GM18868 (cell line): ENCODE data around the gene BRMS1.
A peak's percentile ranks its signal among the peaks of the same experiment; 100 is the strongest.
"Not testable (repeated sequence)": the region's sequence is repeated elsewhere in the genome, so short reads cannot be mapped to it uniquely, and the experiment has no call there.

Experiments
- ATAC-seq: cut with Tn5 transposase; IDR thresholded peaks from one replicate; pipeline ENCODE4 v1.9.1; 2021; ENCODE audit warnings: mild to moderate bottlenecking, moderate library complexity; ENCODE audit not compliant: unreplicated experiment

The BRMS1 gene

GRCh38 chr11:66363805-66364535 is 19.1 kb upstream of the BRMS1 start:
- ATAC-seq = no peak

GRCh38 chr11:66363187-66363601 is 18.3 kb upstream of the BRMS1 start:
- ATAC-seq = no peak

- ATAC-seq = no peak
Measured at GRCh38 chr11:66362481-66363147, 17.7 kb upstream of the BRMS1 start.

GRCh38 chr11:66361502-66361941 is 16.6 kb upstream of the BRMS1 start:
- ATAC-seq = no peak

- no peak for ATAC-seq
Measured at GRCh38 chr11:66360406-66361073, 15.6 kb upstream of the BRMS1 start.

GRCh38 chr11:66359662-66360087 is 14.8 kb upstream of the BRMS1 start:
- no peak for ATAC-seq

GRCh38 chr11:66350560-66351235 is 5.8 kb upstream of the BRMS1 start:
- ATAC-seq = not testable (repeated sequence)

- no peak for ATAC-seq
Measured at GRCh38 chr11:66349084-66349386, 4.1 kb upstream of the BRMS1 start.

GRCh38 chr11:66347425-66348276 is 2.7 kb upstream of the BRMS1 start, which contains the start of gene B4GAT1:
TSS of gene B4GAT1 (minus strand) at chr11:66347629. CDS start at chr11:66347545, 84 bp downstream.
- peak; percentile 51 for ATAC-seq

GRCh38 chr11:66346476-66347424 is 1.8 kb upstream of the BRMS1 start:
- no peak for ATAC-seq

GRCh38 chr11:66345316-66345649 is 379 bp upstream of the BRMS1 start:
- ATAC-seq = peak; percentile 14

- no peak for ATAC-seq
Measured at GRCh38 chr11:66343176-66343575, 1.7 kb downstream of the BRMS1 start.

GRCh38 chr11:66341502-66342126 is 3.3 kb downstream of the BRMS1 start:
- ATAC-seq = no peak

GRCh38 chr11:66340596-66341501 is 4.1 kb downstream of the BRMS1 start:
- ATAC-seq = no peak

- ATAC-seq = no peak
Measured at GRCh38 chr11:66339686-66340483, 5.0 kb downstream of the BRMS1 start.

GRCh38 chr11:66339162-66339675 is 5.7 kb downstream of the BRMS1 start:
- no peak for ATAC-seq
